Right renal cortex interstitium (tissue), 3 donors: ENCODE data around the gene GNB1L. TPM values are rescaled to one million over a fixed set of nuclear protein-coding genes. Genes with fewer than 3 reads are reported as not detected.

Experiments
- DNase-seq, 3 donors: peaks; one replicate each; pipeline ENCODE4 v3.0.0-alpha.2; 2013; ENCODE audit warnings: low read depth in 3 of 3, low spot score in 2 of 3
- polyA plus RNA-seq, 3 donors: library from polyadenylated mRNA; unstranded; fragments of 120-200 nt; gene quantifications; one replicate each; pipeline ENCODE4 v1.2.1, GENCODE V29; 2013; ENCODE audit not compliant: insufficient read length in 3 of 3

Gene GNB1L
- polyA plus RNA-seq, 3 donors: 2.3 to 3.5 (median 3.2) TPM

GRCh38 chr22:19877626-19878339 is 23.1 kb upstream of the GNB1L start:
- no peak for DNase-seq

- DNase-seq: no peak
These were observed 22.4 kb upstream of the GNB1L start for GRCh38 chr22:19876941-19877625.

GRCh38 chr22:19876314-19876940 is 21.8 kb upstream of the GNB1L start:
- no peak for DNase-seq

GRCh38 chr22:19875531-19876313 is 21.0 kb upstream of the GNB1L start:
- DNase-seq: no peak

- no peak for DNase-seq
These were observed 20.4 kb upstream of the GNB1L start for GRCh38 chr22:19875061-19875530.

- DNase-seq: no peak
These were observed 19.8 kb upstream of the GNB1L start for GRCh38 chr22:19874307-19875060.

GRCh38 chr22:19873960-19874306 is 19.3 kb upstream of the GNB1L start:
- no peak for DNase-seq

GRCh38 chr22:19873138-19873959 is 18.7 kb upstream of the GNB1L start:
- DNase-seq: no peak

- no peak for DNase-seq
These were observed 18.1 kb upstream of the GNB1L start for GRCh38 chr22:19872779-19873137.

- DNase-seq: no peak
These were observed 17.4 kb upstream of the GNB1L start for GRCh38 chr22:19871845-19872778.

GRCh38 chr22:19871023-19871844 is 16.6 kb upstream of the GNB1L start:
- no peak for DNase-seq

- no peak for DNase-seq
These were observed 15.7 kb upstream of the GNB1L start for GRCh38 chr22:19870153-19871022.

- no peak for DNase-seq
These were observed 15.0 kb upstream of the GNB1L start for GRCh38 chr22:19869497-19870152.

- DNase-seq: no peak
These were observed 14.2 kb upstream of the GNB1L start for GRCh38 chr22:19868773-19869471.

- DNase-seq: no peak
These were observed 13.7 kb upstream of the GNB1L start for GRCh38 chr22:19868333-19868732.

- DNase-seq: no peak
These were observed 12.9 kb upstream of the GNB1L start for GRCh38 chr22:19867617-19868016.
